Suppressor macrophage treated with lipopolysaccharide for 4 hours (primary cell): Measurements from ENCODE around the gene DCC.
"Not testable (repeated sequence)": the region's sequence is repeated elsewhere in the genome, so short reads cannot be mapped to it uniquely, and the experiment has no call there.

Experiments used
- DNase-seq: peaks from one replicate; pipeline ENCODE4 v3.0.0-alpha.2; 2020

Gene DCC

GRCh38 chr18:52353589-52353988, 13.6 kb downstream of the DCC start:
- DNase-seq = no peak

GRCh38 chr18:52363861-52364260, 23.9 kb downstream of the DCC start:
- DNase-seq = no peak

GRCh38 chr18:52366851-52367250, 26.9 kb downstream of the DCC start:
- not testable (repeated sequence) for DNase-seq

GRCh38 chr18:52367953-52368742, 28.2 kb downstream of the DCC start:
- DNase-seq = no peak

- DNase-seq = no peak
Measured at GRCh38 chr18:52370841-52371240, 30.8 kb downstream of the DCC start.

GRCh38 chr18:52376104-52376503, 36.1 kb downstream of the DCC start:
- DNase-seq = no peak

GRCh38 chr18:52377094-52377493, 37.1 kb downstream of the DCC start:
- DNase-seq = no peak

GRCh38 chr18:52386306-52386705, 46.3 kb downstream of the DCC start:
- DNase-seq = no peak

GRCh38 chr18:52387175-52387574, 47.2 kb downstream of the DCC start:
- no peak for DNase-seq

GRCh38 chr18:52391810-52392559, 52.0 kb downstream of the DCC start:
- no peak for DNase-seq

GRCh38 chr18:52394602-52395001, 54.6 kb downstream of the DCC start:
- no peak for DNase-seq

- DNase-seq = no peak
Measured at GRCh38 chr18:52395146-52395852, 55.3 kb downstream of the DCC start.

GRCh38 chr18:52401236-52401635, 61.2 kb downstream of the DCC start:
- DNase-seq = no peak

GRCh38 chr18:52402814-52403213, 62.8 kb downstream of the DCC start:
- DNase-seq = no peak

- DNase-seq = no peak
Measured at GRCh38 chr18:52403291-52404021, 63.5 kb downstream of the DCC start.

GRCh38 chr18:52408800-52409302, 68.9 kb downstream of the DCC start:
- DNase-seq = no peak

- no peak for DNase-seq
Measured at GRCh38 chr18:52409727-52410126, 69.7 kb downstream of the DCC start.

- no peak for DNase-seq
Measured at GRCh38 chr18:52415131-52415530, 75.1 kb downstream of the DCC start.

GRCh38 chr18:52422985-52423601, 83.1 kb downstream of the DCC start:
- no peak for DNase-seq

- no peak for DNase-seq
Measured at GRCh38 chr18:52426041-52426440, 86.0 kb downstream of the DCC start.

GRCh38 chr18:52426462-52426861, 86.5 kb downstream of the DCC start:
- no peak for DNase-seq

- no peak for DNase-seq
Measured at GRCh38 chr18:52427521-52428175, 87.7 kb downstream of the DCC start.
